PC-9 (cell line): ENCODE results near the gene ZNRF1.

Experiments used
- CTCF ChIP-seq: fragments of 200-600 bp; sonication (generic); conservative IDR thresholded peaks from 2 replicates; pipeline ENCODE4 v1.6.1; 2017; ENCODE audit warnings: mixed run types, antibody characterized with exemption, mild to moderate bottlenecking, moderate library complexity
- EZH2 ChIP-seq: fragments of 200-600 bp; sonication (generic); IDR thresholded peaks from 2 replicates; pipeline ENCODE4 v1.8.0; 2017; ENCODE audit warnings: antibody characterized with exemption, low read depth

GRCh38 chr16:75059411-75059810 lies 60.6 kb downstream of the ZNRF1 start:
- TF ChIP-seq EZH2 (no peak), CTCF (no peak)
